Measurements from ENCODE around the gene BPIFB4. TPM values are rescaled to one million over a fixed set of nuclear protein-coding genes. Genes with fewer than 3 reads are reported as not detected.
A peak's percentile ranks its signal among the peaks of the same experiment; 100 is the strongest.
"Not testable (repeated sequence)": the region's sequence is repeated elsewhere in the genome, so short reads cannot be mapped to it uniquely, and the experiment has no call there.

Gene BPIFB4
- total RNA-seq, 5 donors from 2014 or later (not counting 1 experiment from before 2014, with no cell fraction given): not detected

GRCh38 chr20:33091693-33092092, 12.2 kb downstream of the BPIFB4 start:
- Histone ChIP-seq H3K4me1 (ENCODE audit: control insufficient read depth in 1 of 2, extremely low read depth in 1 of 2, insufficient read depth in 2 of 2, low read length in 2 of 2) (peaks cover 0 to 7% of the 10 kb centered on the region in 2 experiments), H3K4me3 (ENCODE audit: control insufficient read depth in 1 of 2, extremely low read depth in 1 of 2, low read length in 1 of 2) (no peak overlapping the region), H3K27me3 (replicated peaks in 1 of 2; ENCODE audit: control insufficient read depth in 2 of 2, extremely low read depth in 1 of 2, insufficient read depth in 2 of 2, low read length in 1 of 2) (no peaks in the 10 kb centered on the region), H3K36me3 (ENCODE audit: control insufficient read depth in 2 of 2, extremely low read depth in 1 of 2, insufficient read depth in 1 of 2, low read length in 1 of 2) (no peaks in the 10 kb centered on the region), H3K27ac (ENCODE audit: low read length) (no peak overlapping the region), H3K9me3 (no peaks in the 10 kb centered on the region)
- no peak for DNase-seq
- CTCF ChIA-PET: no interaction called here
- no peak overlapping the region for H3K4me3 Mint-ChIP-seq
- H3K4me1 Mint-ChIP-seq: peaks cover 2 to 5% (median 5%) of the 10 kb centered on the region in 3 donors
- H3K36me3 Mint-ChIP-seq: no peaks in the 10 kb centered on the region
- no peak overlapping the region for H3K27ac Mint-ChIP-seq
- 72% methylated on average over 3 of the region's 3 CpGs for WGBS (ENCODE audit: insufficient coverage)
- ATAC-seq (replicated peaks in 1 of 4): no peak
- POLR2A ChIA-PET: no interaction called here
- H3K27me3 Mint-ChIP-seq: no peaks in the 10 kb centered on the region
- no peaks in the 10 kb centered on the region for H3K9me3 Mint-ChIP-seq

GRCh38 chr20:33092361-33092760, 12.9 kb downstream of the BPIFB4 start:
- Mint-ChIP-seq H3K27ac (no peak overlapping the region), H3K27me3 (no peaks in the 10 kb centered on the region), H3K36me3 (no peaks in the 10 kb centered on the region), H3K4me3 (no peak overlapping the region), H3K4me1 (peaks cover 2 to 5% (median 5%) of the 10 kb centered on the region in 3 donors), H3K9me3 (no peaks in the 10 kb centered on the region)
- H3K27me3 ChIP-seq (replicated peaks in 1 of 2; ENCODE audit: control insufficient read depth in 2 of 2, extremely low read depth in 1 of 2, insufficient read depth in 2 of 2, low read length in 1 of 2): no peaks in the 10 kb centered on the region
- no peaks in the 10 kb centered on the region for H3K36me3 ChIP-seq (ENCODE audit: control insufficient read depth in 2 of 2, extremely low read depth in 1 of 2, insufficient read depth in 1 of 2, low read length in 1 of 2)
- no peak overlapping the region for H3K4me3 ChIP-seq (ENCODE audit: control insufficient read depth in 1 of 2, extremely low read depth in 1 of 2, low read length in 1 of 2)
- peaks cover 0 to 7% of the 10 kb centered on the region in 2 experiments for H3K4me1 ChIP-seq (ENCODE audit: control insufficient read depth in 1 of 2, extremely low read depth in 1 of 2, insufficient read depth in 2 of 2, low read length in 2 of 2)
- H3K27ac ChIP-seq (ENCODE audit: low read length): no peak overlapping the region
- no peak for DNase-seq
- ChIA-PET CTCF (no interaction called here), POLR2A (no interaction called here)
- WGBS (ENCODE audit: insufficient coverage): 96% methylated on average over 3 of the region's 3 CpGs
- H3K9me3 ChIP-seq: no peaks in the 10 kb centered on the region
- ATAC-seq (replicated peaks in 1 of 4): no peak

DNA sequence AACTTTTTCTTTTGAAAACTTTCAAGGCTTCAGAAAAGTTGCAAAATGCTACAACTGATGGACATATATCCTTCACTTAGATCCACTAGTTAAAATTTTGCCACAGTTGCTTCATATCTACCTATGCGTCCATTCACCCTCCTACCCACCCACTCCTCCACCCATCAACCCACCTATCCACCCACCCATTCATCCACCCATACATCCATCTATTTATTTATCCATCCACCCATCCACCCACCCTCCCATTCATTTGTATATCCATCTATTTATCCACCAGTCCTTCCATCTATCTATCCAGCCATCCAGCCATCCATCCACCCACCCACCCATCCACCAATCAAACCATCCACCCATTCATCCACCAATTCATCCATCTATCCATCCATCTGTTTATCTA, 13.6 kb downstream of the BPIFB4 start:
- CTCF ChIA-PET: no interaction called here
- DNase-seq (no peak), ATAC-seq (replicated peaks in 1 of 4) (no peak)
- Histone ChIP-seq H3K36me3 (ENCODE audit: control insufficient read depth in 2 of 2, extremely low read depth in 1 of 2, insufficient read depth in 1 of 2, low read length in 1 of 2) (no peaks in the 10 kb centered on the region), H3K4me1 (ENCODE audit: control insufficient read depth in 1 of 2, extremely low read depth in 1 of 2, insufficient read depth in 2 of 2, low read length in 2 of 2) (peaks cover 0 to 7% of the 10 kb centered on the region in 2 experiments), H3K27me3 (replicated peaks in 1 of 2; ENCODE audit: control insufficient read depth in 2 of 2, extremely low read depth in 1 of 2, insufficient read depth in 2 of 2, low read length in 1 of 2) (peaks cover 0 to 2% of the 10 kb centered on the region in 2 experiments), H3K27ac (ENCODE audit: low read length) (no peak overlapping the region), H3K9me3 (no peaks in the 10 kb centered on the region), H3K4me3 (ENCODE audit: control insufficient read depth in 1 of 2, extremely low read depth in 1 of 2, low read length in 1 of 2) (no peak overlapping the region)
- Mint-ChIP-seq H3K27ac (no peak overlapping the region), H3K4me1 (peaks cover 2 to 5% (median 5%) of the 10 kb centered on the region in 3 donors), H3K9me3 (no peaks in the 10 kb centered on the region), H3K27me3 (no peaks in the 10 kb centered on the region), H3K36me3 (no peaks in the 10 kb centered on the region), H3K4me3 (no peak overlapping the region)
- POLR2A ChIA-PET: no interaction called here
- 88% methylated on average over 1 of the region's 1 CpG for WGBS (ENCODE audit: insufficient coverage)

DNA sequence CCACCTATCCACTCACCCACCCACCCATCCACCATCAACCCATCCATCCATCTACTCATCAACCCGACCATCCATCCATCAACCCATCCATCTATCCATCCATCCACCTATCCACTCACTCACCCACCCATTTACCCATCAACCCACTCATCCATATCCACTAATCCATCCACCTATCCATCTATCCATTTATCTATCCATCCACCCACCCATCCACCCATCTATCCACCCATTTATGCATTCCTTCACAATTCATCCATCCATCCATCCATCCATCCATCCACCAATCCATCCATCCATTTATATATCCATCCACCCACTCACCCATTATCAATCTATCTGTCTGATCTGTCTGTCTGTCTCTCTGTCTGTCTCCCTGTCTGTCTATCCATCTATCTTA, 14.1 kb downstream of the BPIFB4 start:
- H3K4me3 ChIP-seq (ENCODE audit: control insufficient read depth in 1 of 2, extremely low read depth in 1 of 2, low read length in 1 of 2): no peak overlapping the region
- no peak overlapping the region for H3K27ac ChIP-seq (ENCODE audit: low read length)
- peaks cover 2 to 5% (median 5%) of the 10 kb centered on the region in 3 donors for H3K4me1 Mint-ChIP-seq
- no peaks in the 10 kb centered on the region for H3K9me3 Mint-ChIP-seq
- no peaks in the 10 kb centered on the region for H3K36me3 Mint-ChIP-seq
- no peaks in the 10 kb centered on the region for H3K9me3 ChIP-seq
- WGBS (ENCODE audit: insufficient coverage): 40% methylated on average over 1 of the region's 1 CpG
- POLR2A ChIA-PET: no interaction called here
- CTCF ChIA-PET: no interaction called here
- H3K4me3 Mint-ChIP-seq: no peak overlapping the region
- H3K27me3 Mint-ChIP-seq: no peaks in the 10 kb centered on the region
- peaks cover 0 to 7% of the 10 kb centered on the region in 2 experiments for H3K4me1 ChIP-seq (ENCODE audit: control insufficient read depth in 1 of 2, extremely low read depth in 1 of 2, insufficient read depth in 2 of 2, low read length in 2 of 2)
- no peaks in the 10 kb centered on the region for H3K36me3 ChIP-seq (ENCODE audit: control insufficient read depth in 2 of 2, extremely low read depth in 1 of 2, insufficient read depth in 1 of 2, low read length in 1 of 2)
- H3K27me3 ChIP-seq (replicated peaks in 1 of 2; ENCODE audit: control insufficient read depth in 2 of 2, extremely low read depth in 1 of 2, insufficient read depth in 2 of 2, low read length in 1 of 2): peaks cover 0 to 2% of the 10 kb centered on the region in 2 experiments
- ATAC-seq (replicated peaks in 1 of 4) (no peak), DNase-seq (no peak)
- no peak overlapping the region for H3K27ac Mint-ChIP-seq

DNA sequence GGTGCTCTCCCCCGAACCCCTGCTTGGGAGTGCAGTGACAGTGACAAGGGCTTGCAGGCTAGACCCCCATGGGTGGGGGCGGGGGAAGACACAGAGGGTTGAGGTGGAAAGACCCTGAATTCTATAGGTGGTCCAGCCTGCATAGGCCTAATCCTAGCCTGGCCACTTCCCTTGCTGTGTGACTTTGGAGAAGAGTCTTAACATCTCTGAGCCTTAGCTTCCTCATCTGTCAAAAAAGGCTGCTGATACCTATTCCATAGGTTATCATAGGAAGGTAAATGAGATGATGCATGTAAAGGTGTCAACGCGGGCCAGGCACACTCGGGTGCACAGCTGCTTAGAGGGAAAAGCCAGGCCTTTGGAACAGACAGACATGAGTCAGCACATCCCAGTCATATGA, 15.8 kb downstream of the BPIFB4 start:
- Mint-ChIP-seq H3K27ac (no peak overlapping the region), H3K9me3 (no peaks in the 10 kb centered on the region), H3K27me3 (no peaks in the 10 kb centered on the region), H3K4me3 (no peak overlapping the region), H3K4me1 (peaks cover 2 to 5% (median 5%) of the 10 kb centered on the region in 3 donors), H3K36me3 (no peaks in the 10 kb centered on the region)
- WGBS (ENCODE audit: insufficient coverage): 100% methylated on average over 3 of the region's 5 CpGs
- H3K27ac ChIP-seq (ENCODE audit: low read length): no peak overlapping the region
- DNase-seq: no peak
- H3K4me3 ChIP-seq (ENCODE audit: control insufficient read depth in 1 of 2, extremely low read depth in 1 of 2, low read length in 1 of 2): no peak overlapping the region
- CTCF ChIA-PET: interaction anchor here in 1 of 2 donors (1.1 kb wide), 1 partner anchor 195 kb away, joined by 3 read pairs; no protein-coding TSS in a partner anchor
- H3K9me3 ChIP-seq: no peaks in the 10 kb centered on the region
- H3K36me3 ChIP-seq (ENCODE audit: control insufficient read depth in 2 of 2, extremely low read depth in 1 of 2, insufficient read depth in 1 of 2, low read length in 1 of 2): no peaks in the 10 kb centered on the region
- ATAC-seq (replicated peaks in 1 of 4): no peak
- H3K4me1 ChIP-seq (ENCODE audit: control insufficient read depth in 1 of 2, extremely low read depth in 1 of 2, insufficient read depth in 2 of 2, low read length in 2 of 2): peaks cover 0 to 7% of the 10 kb centered on the region in 2 experiments
- POLR2A ChIA-PET: no interaction called here
- H3K27me3 ChIP-seq (replicated peaks in 1 of 2; ENCODE audit: control insufficient read depth in 2 of 2, extremely low read depth in 1 of 2, insufficient read depth in 2 of 2, low read length in 1 of 2): peaks cover 0 to 2% of the 10 kb centered on the region in 2 experiments

- H3K36me3 Mint-ChIP-seq, H3K4me1 Mint-ChIP-seq: not testable (repeated sequence)
These were observed 16.6 kb downstream of the BPIFB4 start for GRCh38 chr20:33095902-33096584.

More at GRCh38 chr20:33095902-33096584, 16.6 kb downstream of the BPIFB4 start:
- H3K4me3 Mint-ChIP-seq; H3K9me3 Mint-ChIP-seq; H3K27me3 ChIP-seq (replicated peaks in 1 of 2; ENCODE audit: control insufficient read depth in 2 of 2, extremely low read depth in 1 of 2, insufficient read depth in 2 of 2, low read length in 1 of 2); H3K27ac Mint-ChIP-seq; POLR2A ChIA-PET; H3K36me3 ChIP-seq (ENCODE audit: control insufficient read depth in 2 of 2, extremely low read depth in 1 of 2, insufficient read depth in 1 of 2, low read length in 1 of 2); H3K4me1 ChIP-seq (ENCODE audit: control insufficient read depth in 1 of 2, extremely low read depth in 1 of 2, insufficient read depth in 2 of 2, low read length in 2 of 2); H3K9me3 ChIP-seq; H3K4me3 ChIP-seq (ENCODE audit: control insufficient read depth in 1 of 2, extremely low read depth in 1 of 2, low read length in 1 of 2); H3K27me3 Mint-ChIP-seq; H3K27ac ChIP-seq (ENCODE audit: low read length): not testable (repeated sequence)
- CTCF ChIA-PET: interaction anchor here (0.5 to 1.2 kb wide), 4 partner anchors 191 to 322 kb away, joined by 3 to 8 read pairs (median 4); no protein-coding TSS in a partner anchor
- peak in 23 of 35 experiments; percentile 4 to 70 (median 19) for DNase-seq
- 60% methylated on average over 2 of the region's 6 CpGs for WGBS (ENCODE audit: insufficient coverage)
- peak; percentile 53 to 71 (median 67) for ATAC-seq (replicated peaks in 1 of 4)
